HepG2 (cell line): ENCODE results near the gene PPP3R1.

Experiments used
- KAT7 ChIP-seq: IDR thresholded peaks from 2 replicates; pipeline ENCODE4 v1.6.1; 2018; ENCODE audit warnings: borderline replicate concordance, missing compliant biosample characterization
- SRSF9 ChIP-seq: fragments of 200-400 bp; formaldehyde crosslinking; IDR thresholded peaks from 2 replicates; pipeline ENCODE4 v1.6.1; 2018; ENCODE audit warnings: borderline replicate concordance, mild to moderate bottlenecking, low read depth, low read length; ENCODE audit not compliant: insufficient read depth, poor library complexity, severe bottlenecking
- TCF7 ChIP-seq: sonication (generic); IDR thresholded peaks from 2 replicates; pipeline ENCODE4 v1.6.1; 2016; ENCODE audit warnings: antibody characterized with exemption, low read depth
- ZNF121 ChIP-seq: sonication (generic); formaldehyde crosslinking; IDR thresholded peaks from 2 replicates; pipeline ENCODE4 v1.5.0; 2020; ENCODE audit warnings: mild to moderate bottlenecking, missing genetic modification reagents
- ZNF205 ChIP-seq: IDR thresholded peaks from 2 replicates; pipeline ENCODE4 v1.6.1; 2018; ENCODE audit warnings: missing biosample characterization, missing genetic modification reagents
- ZNF709 ChIP-seq: sonication (generic); formaldehyde crosslinking; IDR thresholded peaks from 2 replicates; pipeline ENCODE4 v1.5.0; 2020; ENCODE audit warnings: mild to moderate bottlenecking, missing genetic modification reagents
- ZNF768 ChIP-seq: sonication (generic); formaldehyde crosslinking; IDR thresholded peaks from 2 replicates; pipeline ENCODE4 v1.4.0; 2020; ENCODE audit warnings: missing genetic modification reagents
- ZNF839 ChIP-seq: sonication (generic); formaldehyde crosslinking; IDR thresholded peaks from 2 replicates; pipeline ENCODE4 v1.4.0; 2020; ENCODE audit warnings: missing genetic modification reagents, mild to moderate bottlenecking, borderline replicate concordance
- TF ChIP-seq, protein P1 (sequence below), 2 experiments: IDR thresholded peaks; 2 replicates each; pipeline ENCODE4 v1.6.1; 2011 to 2012; ENCODE audit warnings: low read length in 2 of 2, borderline replicate concordance in 1 of 2, low read depth in 1 of 2, mild to moderate bottlenecking in 1 of 2, moderate library complexity in 1 of 2
- TF ChIP-seq, protein P2 (sequence below): sonication (generic); formaldehyde crosslinking; IDR thresholded peaks from 2 replicates; pipeline ENCODE4 v1.5.0; 2020; ENCODE audit warnings: missing genetic modification reagents, mild to moderate bottlenecking, borderline replicate concordance
- TF ChIP-seq, protein P3 (sequence below), 2 experiments: fragments of 450-650 bp in 1 of 2; sonication (generic) in 1 of 2; formaldehyde crosslinking in 1 of 2; IDR thresholded peaks; 2 replicates each; pipeline versions ENCODE4 v1.6.1 to v1.8.0; 2016 to 2022; ENCODE audit warnings: antibody characterized with exemption in 1 of 2, mild to moderate bottlenecking in 1 of 2, missing genetic modification reagents in 1 of 2
- TF ChIP-seq, protein P4 (sequence below): sonication (generic); formaldehyde crosslinking; IDR thresholded peaks from 2 replicates; pipeline ENCODE4 v1.5.0; 2020; ENCODE audit warnings: mild to moderate bottlenecking, missing genetic modification reagents, moderate library complexity
- TF ChIP-seq, protein P5 (sequence below): IDR thresholded peaks from 2 replicates; pipeline ENCODE4 v1.6.1; 2016
- TF ChIP-seq, protein P6 (sequence below): sonication (generic); formaldehyde crosslinking; conservative IDR thresholded peaks from 2 replicates; pipeline ENCODE4 v1.4.0; 2020; ENCODE audit warnings: missing genetic modification reagents

DNA sequence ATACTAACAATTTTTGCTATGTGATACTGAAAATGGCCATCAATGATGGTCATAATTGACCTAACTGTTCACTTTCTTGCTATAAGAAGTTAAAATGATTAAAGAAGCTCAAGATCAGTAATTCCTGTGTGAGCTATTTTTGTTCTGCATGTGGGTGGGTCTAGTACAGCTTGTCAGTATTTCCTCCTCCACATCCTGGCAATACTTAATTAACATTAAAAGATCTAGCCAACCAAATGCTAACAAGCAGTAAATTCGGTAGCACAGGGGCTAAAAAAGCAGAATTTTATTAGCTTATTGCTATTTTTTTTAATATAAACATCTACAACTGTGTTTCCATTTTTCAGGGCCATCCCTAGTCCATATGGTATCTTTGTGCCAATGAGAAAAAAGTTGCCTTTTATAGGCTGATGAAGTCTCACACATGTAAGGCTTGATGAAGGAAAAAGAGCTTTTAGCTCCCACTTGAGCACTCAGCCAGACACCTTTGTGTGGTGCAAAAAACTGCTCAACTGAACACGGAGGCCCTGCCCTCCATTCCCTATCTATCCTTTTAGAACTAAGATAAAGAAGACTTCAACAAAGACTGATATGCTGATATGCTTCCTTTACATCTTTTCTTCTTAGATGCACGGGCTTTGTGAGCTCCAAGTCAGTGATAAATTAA lies 99.5 kb downstream of the PPP3R1 start:
- TF ChIP-seq KAT7 (CRISPR knock-in tag) (no peak), ZNF121 (no peak), SRSF9 (no peak), TCF7 (no peak), ZNF709 (CRISPR knock-in tag) (no peak), ZNF839 (CRISPR knock-in tag) (no peak), ZNF768 (CRISPR knock-in tag) (no peak), ZNF205 (CRISPR knock-in tag) (no peak)
- TF ChIP-seq, protein P1, sequence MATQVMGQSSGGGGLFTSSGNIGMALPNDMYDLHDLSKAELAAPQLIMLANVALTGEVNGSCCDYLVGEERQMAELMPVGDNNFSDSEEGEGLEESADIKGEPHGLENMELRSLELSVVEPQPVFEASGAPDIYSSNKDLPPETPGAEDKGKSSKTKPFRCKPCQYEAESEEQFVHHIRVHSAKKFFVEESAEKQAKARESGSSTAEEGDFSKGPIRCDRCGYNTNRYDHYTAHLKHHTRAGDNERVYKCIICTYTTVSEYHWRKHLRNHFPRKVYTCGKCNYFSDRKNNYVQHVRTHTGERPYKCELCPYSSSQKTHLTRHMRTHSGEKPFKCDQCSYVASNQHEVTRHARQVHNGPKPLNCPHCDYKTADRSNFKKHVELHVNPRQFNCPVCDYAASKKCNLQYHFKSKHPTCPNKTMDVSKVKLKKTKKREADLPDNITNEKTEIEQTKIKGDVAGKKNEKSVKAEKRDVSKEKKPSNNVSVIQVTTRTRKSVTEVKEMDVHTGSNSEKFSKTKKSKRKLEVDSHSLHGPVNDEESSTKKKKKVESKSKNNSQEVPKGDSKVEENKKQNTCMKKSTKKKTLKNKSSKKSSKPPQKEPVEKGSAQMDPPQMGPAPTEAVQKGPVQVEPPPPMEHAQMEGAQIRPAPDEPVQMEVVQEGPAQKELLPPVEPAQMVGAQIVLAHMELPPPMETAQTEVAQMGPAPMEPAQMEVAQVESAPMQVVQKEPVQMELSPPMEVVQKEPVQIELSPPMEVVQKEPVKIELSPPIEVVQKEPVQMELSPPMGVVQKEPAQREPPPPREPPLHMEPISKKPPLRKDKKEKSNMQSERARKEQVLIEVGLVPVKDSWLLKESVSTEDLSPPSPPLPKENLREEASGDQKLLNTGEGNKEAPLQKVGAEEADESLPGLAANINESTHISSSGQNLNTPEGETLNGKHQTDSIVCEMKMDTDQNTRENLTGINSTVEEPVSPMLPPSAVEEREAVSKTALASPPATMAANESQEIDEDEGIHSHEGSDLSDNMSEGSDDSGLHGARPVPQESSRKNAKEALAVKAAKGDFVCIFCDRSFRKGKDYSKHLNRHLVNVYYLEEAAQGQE (IDR thresholded peaks at IDR 0.05; ENCODE audit: borderline replicate concordance in 1 of 2, low read depth in 1 of 2, low read length in 2 of 2) = no peak
- TF ChIP-seq, protein P2, sequence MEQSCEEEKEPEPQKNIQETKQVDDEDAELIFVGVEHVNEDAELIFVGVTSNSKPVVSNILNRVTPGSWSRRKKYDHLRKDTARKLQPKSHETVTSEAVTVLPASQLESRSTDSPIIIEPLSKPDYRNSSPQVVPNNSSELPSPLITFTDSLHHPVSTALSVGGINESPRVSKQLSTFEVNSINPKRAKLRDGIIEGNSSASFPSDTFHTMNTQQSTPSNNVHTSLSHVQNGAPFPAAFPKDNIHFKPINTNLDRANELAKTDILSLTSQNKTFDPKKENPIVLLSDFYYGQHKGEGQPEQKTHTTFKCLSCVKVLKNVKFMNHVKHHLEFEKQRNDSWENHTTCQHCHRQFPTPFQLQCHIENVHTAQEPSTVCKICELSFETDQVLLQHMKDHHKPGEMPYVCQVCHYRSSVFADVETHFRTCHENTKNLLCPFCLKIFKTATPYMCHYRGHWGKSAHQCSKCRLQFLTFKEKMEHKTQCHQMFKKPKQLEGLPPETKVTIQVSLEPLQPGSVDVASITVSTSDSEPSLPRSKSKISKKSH (CRISPR knock-in tag) = no peak
- TF ChIP-seq, protein P3, sequence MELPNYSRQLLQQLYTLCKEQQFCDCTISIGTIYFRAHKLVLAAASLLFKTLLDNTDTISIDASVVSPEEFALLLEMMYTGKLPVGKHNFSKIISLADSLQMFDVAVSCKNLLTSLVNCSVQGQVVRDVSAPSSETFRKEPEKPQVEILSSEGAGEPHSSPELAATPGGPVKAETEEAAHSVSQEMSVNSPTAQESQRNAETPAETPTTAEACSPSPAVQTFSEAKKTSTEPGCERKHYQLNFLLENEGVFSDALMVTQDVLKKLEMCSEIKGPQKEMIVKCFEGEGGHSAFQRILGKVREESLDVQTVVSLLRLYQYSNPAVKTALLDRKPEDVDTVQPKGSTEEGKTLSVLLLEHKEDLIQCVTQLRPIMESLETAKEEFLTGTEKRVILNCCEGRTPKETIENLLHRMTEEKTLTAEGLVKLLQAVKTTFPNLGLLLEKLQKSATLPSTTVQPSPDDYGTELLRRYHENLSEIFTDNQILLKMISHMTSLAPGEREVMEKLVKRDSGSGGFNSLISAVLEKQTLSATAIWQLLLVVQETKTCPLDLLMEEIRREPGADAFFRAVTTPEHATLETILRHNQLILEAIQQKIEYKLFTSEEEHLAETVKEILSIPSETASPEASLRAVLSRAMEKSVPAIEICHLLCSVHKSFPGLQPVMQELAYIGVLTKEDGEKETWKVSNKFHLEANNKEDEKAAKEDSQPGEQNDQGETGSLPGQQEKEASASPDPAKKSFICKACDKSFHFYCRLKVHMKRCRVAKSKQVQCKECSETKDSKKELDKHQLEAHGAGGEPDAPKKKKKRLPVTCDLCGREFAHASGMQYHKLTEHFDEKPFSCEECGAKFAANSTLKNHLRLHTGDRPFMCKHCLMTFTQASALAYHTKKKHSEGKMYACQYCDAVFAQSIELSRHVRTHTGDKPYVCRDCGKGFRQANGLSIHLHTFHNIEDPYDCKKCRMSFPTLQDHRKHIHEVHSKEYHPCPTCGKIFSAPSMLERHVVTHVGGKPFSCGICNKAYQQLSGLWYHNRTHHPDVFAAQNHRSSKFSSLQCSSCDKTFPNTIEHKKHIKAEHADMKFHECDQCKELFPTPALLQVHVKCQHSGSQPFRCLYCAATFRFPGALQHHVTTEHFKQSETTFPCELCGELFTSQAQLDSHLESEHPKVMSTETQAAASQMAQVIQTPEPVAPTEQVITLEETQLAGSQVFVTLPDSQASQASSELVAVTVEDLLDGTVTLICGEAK (IDR thresholded peaks at IDR 0.05) = no peak
- TF ChIP-seq, protein P3 (CRISPR knock-in tag; IDR thresholded peaks at IDR 0.05) = no peak
- TF ChIP-seq, protein P4, sequence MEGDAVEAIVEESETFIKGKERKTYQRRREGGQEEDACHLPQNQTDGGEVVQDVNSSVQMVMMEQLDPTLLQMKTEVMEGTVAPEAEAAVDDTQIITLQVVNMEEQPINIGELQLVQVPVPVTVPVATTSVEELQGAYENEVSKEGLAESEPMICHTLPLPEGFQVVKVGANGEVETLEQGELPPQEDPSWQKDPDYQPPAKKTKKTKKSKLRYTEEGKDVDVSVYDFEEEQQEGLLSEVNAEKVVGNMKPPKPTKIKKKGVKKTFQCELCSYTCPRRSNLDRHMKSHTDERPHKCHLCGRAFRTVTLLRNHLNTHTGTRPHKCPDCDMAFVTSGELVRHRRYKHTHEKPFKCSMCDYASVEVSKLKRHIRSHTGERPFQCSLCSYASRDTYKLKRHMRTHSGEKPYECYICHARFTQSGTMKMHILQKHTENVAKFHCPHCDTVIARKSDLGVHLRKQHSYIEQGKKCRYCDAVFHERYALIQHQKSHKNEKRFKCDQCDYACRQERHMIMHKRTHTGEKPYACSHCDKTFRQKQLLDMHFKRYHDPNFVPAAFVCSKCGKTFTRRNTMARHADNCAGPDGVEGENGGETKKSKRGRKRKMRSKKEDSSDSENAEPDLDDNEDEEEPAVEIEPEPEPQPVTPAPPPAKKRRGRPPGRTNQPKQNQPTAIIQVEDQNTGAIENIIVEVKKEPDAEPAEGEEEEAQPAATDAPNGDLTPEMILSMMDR = no peak
- TF ChIP-seq, protein P5, sequence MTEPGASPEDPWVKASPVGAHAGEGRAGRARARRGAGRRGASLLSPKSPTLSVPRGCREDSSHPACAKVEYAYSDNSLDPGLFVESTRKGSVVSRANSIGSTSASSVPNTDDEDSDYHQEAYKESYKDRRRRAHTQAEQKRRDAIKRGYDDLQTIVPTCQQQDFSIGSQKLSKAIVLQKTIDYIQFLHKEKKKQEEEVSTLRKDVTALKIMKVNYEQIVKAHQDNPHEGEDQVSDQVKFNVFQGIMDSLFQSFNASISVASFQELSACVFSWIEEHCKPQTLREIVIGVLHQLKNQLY (CRISPR knock-in tag) = no peak
- TF ChIP-seq, protein P6, sequence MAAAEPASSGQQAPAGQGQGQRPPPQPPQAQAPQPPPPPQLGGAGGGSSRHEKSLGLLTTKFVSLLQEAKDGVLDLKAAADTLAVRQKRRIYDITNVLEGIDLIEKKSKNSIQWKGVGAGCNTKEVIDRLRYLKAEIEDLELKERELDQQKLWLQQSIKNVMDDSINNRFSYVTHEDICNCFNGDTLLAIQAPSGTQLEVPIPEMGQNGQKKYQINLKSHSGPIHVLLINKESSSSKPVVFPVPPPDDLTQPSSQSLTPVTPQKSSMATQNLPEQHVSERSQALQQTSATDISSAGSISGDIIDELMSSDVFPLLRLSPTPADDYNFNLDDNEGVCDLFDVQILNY (CRISPR knock-in tag) = no peak
